HG03575 (cell line): ENCODE results near the gene IGLL5.

Source experiments
- ATAC-seq: cut with Tn5 transposase; IDR thresholded peaks from one replicate; pipeline ENCODE4 v1.9.1; 2021; ENCODE audit not compliant: unreplicated experiment, insufficient number of reproducible peaks, low FRiP score; ENCODE audit errors: extremely low read depth

The IGLL5 gene

DNA sequence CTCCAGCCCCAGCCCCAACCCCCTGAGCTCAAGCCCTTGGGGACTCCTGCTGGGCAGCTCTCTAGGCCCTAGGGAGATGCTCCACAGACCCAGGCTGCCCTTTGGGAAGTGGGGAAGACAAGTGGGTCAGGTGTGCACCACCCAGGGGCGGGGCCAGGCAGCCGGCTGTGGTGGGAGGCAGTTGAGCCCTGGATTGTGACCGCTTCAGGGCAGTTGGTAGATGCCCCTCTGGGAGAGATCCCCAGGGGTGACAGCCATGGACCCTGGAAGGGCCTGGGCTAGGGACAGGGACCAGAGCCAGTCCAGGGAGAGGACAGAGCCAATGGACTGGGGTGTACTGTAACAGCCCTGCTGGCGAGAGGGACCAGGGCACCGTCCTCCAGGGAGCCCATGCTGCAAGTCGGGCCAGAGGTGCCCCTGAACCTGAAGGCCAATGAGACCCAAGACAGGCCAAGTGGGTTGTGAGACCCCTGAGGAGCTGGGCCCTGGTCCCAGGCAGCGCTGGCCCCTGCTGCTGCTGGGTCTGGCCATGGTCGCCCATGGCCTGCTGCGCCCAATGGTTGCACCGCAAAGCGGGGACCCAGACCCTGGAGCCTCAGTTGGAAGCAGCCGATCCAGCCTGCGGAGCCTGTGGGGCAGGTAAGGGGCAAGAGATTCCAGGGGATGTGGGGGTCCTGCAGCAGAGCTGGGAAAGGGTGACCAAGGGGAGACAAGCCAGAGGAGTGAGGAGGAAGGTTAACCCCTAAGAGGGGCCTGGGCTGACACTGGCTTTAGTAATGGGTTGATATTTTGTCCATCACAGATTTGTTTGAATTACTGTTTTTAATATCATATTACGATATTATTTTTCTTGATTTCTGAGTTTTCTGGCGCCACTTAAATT, at the start of gene IGLL5:
Gene IGLL5 (plus strand): TSS at position 196 of the 883 bp plus-strand sequence. CDS start 238 bp downstream, at position 434.
- ATAC-seq = no peak

DNA sequence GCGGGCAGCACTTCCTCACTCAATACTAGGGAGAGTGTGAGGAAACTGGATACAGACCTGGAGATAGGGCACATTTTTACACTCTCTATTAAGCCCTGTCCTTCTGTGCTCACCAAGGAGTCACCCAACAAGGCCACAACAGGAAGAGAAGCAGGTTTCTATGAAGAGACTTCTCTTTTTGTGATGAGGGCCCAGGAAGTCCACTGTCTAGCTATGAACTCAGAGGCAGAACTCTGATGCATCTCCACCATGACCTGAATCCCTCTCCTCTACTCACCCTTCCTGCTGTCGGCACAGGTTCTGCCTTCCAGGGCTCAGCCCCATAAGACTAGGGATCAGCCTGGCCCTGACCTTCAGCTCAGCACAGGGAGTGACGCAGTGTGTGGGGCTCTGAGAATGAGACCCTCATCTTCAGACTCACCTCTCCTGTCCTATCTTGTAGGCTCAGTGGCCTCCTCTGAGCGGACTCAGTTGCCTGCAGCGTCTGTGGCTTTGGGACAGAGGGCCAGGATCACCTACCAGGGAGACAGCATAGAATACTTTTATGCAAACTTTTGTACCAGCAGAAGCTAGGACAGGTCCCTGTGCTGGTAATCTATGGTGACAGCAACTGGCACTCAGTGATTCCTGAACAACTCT, 49.3 kb upstream of the IGLL5 start:
- ATAC-seq = no peak

DNA sequence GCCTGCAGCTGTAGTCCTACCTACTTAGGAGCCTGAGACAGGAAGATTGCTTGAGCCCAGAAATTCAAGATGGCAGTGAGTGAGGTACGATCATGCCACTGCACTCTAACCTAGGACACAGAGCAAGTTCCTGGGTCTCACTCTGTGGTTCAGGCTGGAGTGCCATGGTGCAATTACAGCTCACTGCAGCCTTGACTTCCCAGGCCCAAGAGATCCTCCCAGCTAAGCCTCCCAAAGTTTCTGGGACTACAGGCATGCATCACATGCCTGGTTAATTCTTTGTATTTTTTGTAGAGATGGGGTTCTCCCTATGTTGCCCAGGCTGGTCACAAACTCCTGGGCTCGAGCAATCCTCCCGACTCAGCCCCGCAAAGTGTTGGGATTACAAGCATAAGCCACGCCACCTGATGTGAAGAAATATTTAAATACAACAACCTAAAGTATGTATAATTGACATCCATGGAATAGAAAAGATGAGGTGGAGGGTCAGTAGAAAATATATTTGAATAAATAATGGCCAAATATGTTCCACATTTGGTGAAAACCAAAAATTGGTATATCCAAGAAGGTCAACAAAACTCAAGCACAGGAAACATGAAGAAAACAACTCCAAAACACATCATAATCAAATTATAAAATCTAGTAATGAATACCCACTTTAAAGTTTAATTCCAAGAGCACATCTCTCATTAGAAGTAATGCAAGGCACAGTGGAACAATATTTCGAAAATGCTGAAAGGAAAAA, 47.9 kb upstream of the IGLL5 start:
- ATAC-seq = no peak

DNA sequence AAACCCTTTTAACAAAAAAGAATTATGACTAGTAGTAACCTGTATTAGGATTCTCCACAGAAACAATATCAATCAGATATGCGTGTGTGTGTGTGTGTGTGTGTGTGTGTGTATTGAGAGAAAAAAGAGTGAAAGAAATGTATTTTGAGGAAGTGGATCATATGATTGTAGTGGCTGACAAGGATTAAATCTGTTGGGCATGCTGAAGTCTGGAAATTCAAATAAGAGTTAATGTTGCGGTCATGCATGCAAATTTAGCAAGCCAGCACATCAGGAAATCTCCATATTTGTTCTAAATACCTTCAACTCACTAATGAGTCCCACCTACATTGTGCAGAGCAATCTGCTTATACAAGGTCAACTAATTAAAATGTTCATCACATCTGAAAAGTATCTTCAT, 46.8 kb upstream of the IGLL5 start:
- no peak for ATAC-seq

DNA sequence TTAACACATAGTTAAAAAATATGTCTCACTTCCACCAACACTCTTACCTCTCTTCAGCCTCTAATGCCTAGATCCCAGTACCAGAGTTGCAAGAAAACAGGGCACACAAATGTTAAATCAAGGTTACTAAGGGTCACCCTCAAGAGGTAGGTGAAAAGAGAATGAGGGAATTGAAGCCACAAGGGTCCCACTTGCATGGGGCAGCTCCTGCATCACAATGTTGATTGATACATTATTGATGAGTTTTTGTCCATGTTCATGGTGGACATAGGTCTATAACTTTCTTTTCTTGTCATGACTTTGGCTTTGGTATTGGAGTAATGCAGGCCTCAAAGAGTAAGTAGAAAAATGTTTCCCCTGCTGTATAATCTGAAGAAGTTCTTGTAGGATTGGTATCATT, 46.0 kb upstream of the IGLL5 start:
- ATAC-seq = no peak

- ATAC-seq = no peak
These were observed 45.5 kb upstream of the IGLL5 start for GRCh38 chr22:22842085-22842484.

DNA sequence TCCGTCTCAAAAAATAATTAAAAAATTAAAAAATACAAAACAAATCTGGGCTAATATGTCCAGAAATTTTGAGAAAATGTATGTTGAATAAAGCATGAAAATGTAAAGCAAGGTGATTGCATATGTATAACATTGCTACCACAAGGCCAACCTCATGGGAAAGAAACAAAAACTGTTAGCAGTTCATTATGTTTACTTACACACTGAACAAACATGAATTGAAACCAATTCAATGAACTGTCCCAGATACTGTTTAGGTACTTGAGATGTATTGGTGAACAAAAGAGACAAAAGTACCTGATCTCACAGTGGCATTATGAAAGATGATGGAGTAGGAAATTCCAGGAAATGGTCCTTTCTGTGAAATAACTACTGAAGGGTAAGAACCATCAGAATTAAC, 43.8 kb upstream of the IGLL5 start:
- no peak for ATAC-seq

- ATAC-seq = no peak
These were observed 40.4 kb upstream of the IGLL5 start for GRCh38 chr22:22847241-22847640.

GRCh38 chr22:22848364-22848866, 39.2 kb upstream of the IGLL5 start:
- ATAC-seq = no peak

- ATAC-seq = no peak
These were observed 37.7 kb upstream of the IGLL5 start for GRCh38 chr22:22849640-22850610.

- no peak for ATAC-seq
These were observed 35.6 kb upstream of the IGLL5 start for GRCh38 chr22:22851969-22852368.

DNA sequence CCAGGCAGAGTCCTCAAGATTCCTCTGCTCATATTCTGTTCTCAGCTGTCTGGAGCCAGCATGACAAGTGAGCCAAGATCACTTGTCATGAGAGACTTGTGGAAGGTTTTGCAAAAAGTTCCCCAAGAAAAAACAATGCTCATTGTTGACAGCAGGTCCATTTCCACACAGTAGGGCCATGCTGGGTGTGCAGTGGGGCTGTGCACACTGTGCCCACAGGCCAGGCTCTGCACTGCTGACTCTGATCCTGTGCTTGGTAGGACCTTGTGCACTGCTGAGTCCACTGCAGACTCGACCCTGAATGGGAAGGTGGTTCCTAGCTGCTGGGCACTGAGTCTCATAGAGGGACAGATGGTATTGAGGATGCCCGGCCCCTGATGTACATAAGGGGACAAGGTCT, 33.9 kb upstream of the IGLL5 start:
- ATAC-seq = no peak

DNA sequence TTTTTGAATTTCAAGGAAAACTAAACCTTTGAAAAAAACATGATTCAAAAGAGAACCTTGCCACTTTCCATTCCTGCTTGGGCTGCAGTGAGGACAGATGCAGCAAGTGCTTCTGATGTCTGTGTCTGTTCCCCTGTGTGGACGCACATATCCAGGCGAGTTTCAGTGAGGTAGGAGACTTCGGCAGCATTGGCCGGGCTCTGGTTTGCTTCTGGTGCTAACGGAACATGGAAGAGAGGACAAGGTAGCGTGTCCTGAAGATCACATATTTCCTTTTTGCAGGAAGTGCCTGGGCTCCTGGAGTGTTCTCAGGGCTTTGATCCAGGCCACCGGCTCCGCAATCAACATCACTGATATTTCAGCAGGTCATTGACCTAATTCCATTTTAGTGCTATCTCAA, 33.1 kb upstream of the IGLL5 start:
- ATAC-seq = no peak

DNA sequence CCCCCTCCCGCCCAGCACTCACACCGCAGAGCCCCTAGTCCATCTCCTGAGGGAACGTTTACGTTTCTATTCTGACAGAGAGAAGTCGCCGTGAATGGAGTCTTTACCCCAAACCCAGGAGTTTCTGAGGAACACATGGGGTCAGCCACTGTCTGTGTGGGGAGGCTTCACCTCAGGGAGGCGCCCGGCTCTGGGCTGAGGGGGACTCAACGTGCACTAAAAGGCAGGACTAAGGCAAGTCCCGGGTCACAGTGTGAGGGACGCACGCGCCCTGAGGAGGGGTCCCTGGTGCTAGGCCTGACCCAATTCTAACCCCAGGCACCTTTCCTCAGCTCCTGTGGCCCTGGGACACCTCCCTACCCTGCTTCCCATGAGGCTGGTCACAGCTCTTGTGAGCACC, 32.5 kb upstream of the IGLL5 start:
- no peak for ATAC-seq

- ATAC-seq = no peak
These were observed 31.9 kb upstream of the IGLL5 start for GRCh38 chr22:22855617-22856308.

- ATAC-seq = no peak
These were observed 31.3 kb upstream of the IGLL5 start for GRCh38 chr22:22856364-22856763.

DNA sequence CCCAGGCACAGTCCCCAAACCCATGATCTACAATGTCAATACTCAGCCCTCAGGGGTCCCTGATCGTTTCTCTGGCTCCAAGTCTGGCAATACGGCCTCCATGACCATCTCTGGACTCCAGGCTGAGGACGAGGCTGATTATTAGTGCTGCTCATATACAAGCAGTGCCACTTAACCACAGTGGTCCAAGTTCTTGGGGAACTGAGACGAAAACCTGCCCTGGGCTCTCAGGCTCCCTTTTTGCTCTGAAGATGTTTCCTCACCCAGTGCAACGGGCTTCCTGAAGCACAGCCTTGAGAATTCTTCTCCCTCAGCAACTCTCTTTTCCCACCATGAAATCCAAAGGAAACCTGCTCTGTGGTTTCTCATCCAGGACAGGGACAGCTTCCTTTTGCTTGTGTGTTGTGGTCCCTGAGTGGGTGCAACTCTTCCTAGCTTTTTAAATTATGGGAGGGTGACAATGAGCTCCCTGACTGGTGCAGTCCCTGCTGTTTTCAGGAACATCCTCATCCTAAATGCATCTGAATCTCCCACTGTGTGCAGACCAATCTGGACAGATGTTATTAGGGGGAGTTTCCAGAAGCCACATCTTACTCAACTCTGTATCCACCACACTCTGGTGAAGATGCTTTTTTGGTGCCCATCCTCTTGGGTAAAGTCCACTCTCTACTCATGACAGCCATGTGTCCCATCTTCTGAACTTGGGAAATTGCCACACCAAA, 30.6 kb upstream of the IGLL5 start:
- ATAC-seq = no peak
